Central memory CD4-positive, alpha-beta T cell (primary cell): ENCODE results near the gene PRDM16.
"Not testable (repeated sequence)": the region's sequence is repeated elsewhere in the genome, so short reads cannot be mapped to it uniquely, and the experiment has no call there.

Experiments used
- DNase-seq: peaks from one replicate; pipeline ENCODE4 v3.0.0; 2022

Gene PRDM16

GRCh38 chr1:3084154-3084553 lies 15.2 kb downstream of the PRDM16 start:
- DNase-seq = no peak

- no peak for DNase-seq
These were observed 15.7 kb downstream of the PRDM16 start for GRCh38 chr1:3084726-3085125.

- no peak for DNase-seq
These were observed 16.7 kb downstream of the PRDM16 start for GRCh38 chr1:3085721-3086120.

GRCh38 chr1:3086272-3086974 lies 17.4 kb downstream of the PRDM16 start:
- DNase-seq = no peak

- no peak for DNase-seq
These were observed 18.0 kb downstream of the PRDM16 start for GRCh38 chr1:3087049-3087448.

GRCh38 chr1:3087946-3088668 lies 19.1 kb downstream of the PRDM16 start:
- DNase-seq = not testable (repeated sequence)

- no peak for DNase-seq
These were observed 20.5 kb downstream of the PRDM16 start for GRCh38 chr1:3089490-3089889.

- no peak for DNase-seq
These were observed 22.3 kb downstream of the PRDM16 start for GRCh38 chr1:3091334-3091733.

GRCh38 chr1:3092530-3092929 lies 23.5 kb downstream of the PRDM16 start:
- no peak for DNase-seq

- no peak for DNase-seq
These were observed 25.1 kb downstream of the PRDM16 start for GRCh38 chr1:3093898-3094626.

- no peak for DNase-seq
These were observed 26.1 kb downstream of the PRDM16 start for GRCh38 chr1:3094863-3095780.

- no peak for DNase-seq
These were observed 27.3 kb downstream of the PRDM16 start for GRCh38 chr1:3096345-3096744.

- no peak for DNase-seq
These were observed 28.2 kb downstream of the PRDM16 start for GRCh38 chr1:3097231-3097630.

GRCh38 chr1:3097861-3098260 lies 28.9 kb downstream of the PRDM16 start:
- no peak for DNase-seq

- DNase-seq = no peak
These were observed 30.9 kb downstream of the PRDM16 start for GRCh38 chr1:3099861-3100260.

GRCh38 chr1:3101124-3101939 lies 32.3 kb downstream of the PRDM16 start:
- DNase-seq = no peak

GRCh38 chr1:3102641-3103040 lies 33.6 kb downstream of the PRDM16 start:
- DNase-seq = no peak

- DNase-seq = no peak
These were observed 35.1 kb downstream of the PRDM16 start for GRCh38 chr1:3103967-3104677.

- DNase-seq = no peak
These were observed 36.3 kb downstream of the PRDM16 start for GRCh38 chr1:3105167-3105863.

GRCh38 chr1:3106216-3106615 lies 37.2 kb downstream of the PRDM16 start:
- no peak for DNase-seq
